ENCODE results near the gene KRTAP5-6.
A peak's percentile ranks its signal among the peaks of the same experiment; 100 is the strongest.

Gene KRTAP5-6, protein sequence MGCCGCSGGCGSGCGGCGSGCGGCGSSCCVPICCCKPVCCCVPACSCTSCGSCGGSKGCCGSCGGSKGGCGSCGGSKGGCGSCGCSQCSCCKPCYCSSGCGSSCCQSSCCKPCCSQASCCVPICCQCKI

DNA sequence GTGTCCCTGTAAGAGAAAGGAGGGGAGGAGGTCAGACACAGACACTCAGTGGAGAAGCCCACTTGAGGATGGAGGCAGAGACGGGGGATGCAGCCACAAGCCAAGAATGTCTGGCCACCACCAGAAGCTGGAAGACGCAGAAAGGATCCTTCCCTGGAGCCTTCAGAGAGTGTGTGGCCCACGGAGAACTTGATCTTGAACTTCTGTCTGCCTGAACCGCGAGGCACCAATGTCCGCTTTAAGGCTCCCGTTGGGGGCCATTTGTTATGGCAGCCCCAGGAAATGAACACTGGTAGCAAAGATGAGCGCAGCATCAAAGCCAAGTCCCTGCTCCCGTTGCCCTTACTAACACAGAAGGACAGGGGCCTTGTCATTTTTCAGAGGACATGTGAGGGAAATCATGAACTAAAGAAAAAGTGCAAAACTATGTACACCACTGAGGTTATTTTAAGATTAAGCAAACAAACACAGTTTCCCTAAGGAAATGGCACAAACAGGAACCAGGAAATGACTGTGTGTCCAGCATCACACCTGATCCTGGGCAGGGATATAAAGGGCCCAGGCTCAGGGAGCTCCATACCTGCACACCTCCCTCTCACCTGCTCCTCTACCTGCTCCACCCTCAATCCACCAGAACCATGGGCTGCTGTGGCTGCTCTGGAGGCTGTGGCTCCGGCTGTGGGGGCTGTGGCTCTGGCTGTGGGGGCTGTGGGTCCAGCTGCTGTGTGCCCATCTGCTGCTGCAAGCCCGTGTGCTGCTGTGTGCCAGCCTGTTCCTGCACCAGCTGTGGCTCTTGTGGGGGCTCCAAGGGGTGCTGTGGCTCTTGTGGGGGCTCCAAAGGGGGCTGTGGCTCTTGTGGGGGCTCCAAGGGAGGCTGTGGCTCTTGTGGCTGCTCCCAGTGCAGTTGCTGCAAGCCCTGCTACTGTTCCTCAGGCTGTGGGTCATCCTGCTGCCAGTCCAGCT is at the start of gene KRTAP5-6:
KRTAP5-6 (plus strand) TSS at position 588 of the 963 bp plus-strand sequence; CDS start at position 639, 51 bp downstream.
- DNase-seq (ENCODE audit: low read depth): no peak

GRCh38 chr11:1647901-1648652 is 48.9 kb upstream of the KRTAP5-6 start:
- DNase-seq (ENCODE audit: low read depth): no peak

GRCh38 chr11:1648653-1649420 is 48.2 kb upstream of the KRTAP5-6 start:
- DNase-seq (ENCODE audit: low read depth): no peak

DNA sequence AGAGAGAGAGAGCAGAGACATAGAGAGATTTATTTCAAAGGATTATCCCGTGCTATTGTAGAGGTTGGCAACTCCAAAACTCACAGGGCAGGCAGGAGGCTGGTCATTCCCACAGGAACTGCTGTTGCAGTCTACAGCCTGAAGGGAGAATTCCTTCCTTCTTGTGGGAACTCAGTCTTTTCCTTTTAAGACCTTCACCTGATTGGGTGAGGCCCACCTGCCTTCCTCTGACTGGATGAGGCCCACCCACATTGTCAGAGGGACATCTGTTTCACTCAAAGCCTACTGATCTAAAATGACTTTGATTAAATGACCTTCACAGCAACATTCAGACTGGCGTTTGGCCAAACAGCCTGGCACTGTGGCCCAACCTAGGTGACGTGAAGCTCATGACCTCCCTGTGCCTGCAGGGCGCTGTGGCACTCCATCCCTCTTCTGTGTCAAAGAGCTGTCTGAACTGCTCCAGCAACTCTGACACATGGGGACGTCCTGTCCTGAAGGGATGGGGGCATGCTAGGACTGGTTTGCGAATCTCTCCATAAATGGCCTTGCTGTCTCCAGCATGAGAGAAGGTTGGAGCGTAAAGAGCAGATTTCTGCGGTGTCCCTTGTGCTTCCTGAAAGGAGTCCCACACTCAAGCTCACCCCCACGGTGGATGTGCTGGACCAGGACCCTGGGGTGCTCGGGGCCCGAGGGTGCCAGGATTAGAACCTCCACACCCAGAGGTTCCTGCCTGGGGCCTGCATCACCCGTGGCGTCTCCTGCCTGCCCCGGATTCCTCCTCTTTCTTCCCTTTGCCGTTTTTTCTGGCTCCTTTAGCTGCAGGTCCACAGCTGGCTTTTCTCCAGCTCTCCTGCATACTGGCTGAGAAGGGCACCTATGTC is 46.7 kb upstream of the KRTAP5-6 start:
- DNase-seq (ENCODE audit: low read depth): no peak

GRCh38 chr11:1650918-1651262 is 46.1 kb upstream of the KRTAP5-6 start:
- no peak for DNase-seq (ENCODE audit: low read depth)

DNA sequence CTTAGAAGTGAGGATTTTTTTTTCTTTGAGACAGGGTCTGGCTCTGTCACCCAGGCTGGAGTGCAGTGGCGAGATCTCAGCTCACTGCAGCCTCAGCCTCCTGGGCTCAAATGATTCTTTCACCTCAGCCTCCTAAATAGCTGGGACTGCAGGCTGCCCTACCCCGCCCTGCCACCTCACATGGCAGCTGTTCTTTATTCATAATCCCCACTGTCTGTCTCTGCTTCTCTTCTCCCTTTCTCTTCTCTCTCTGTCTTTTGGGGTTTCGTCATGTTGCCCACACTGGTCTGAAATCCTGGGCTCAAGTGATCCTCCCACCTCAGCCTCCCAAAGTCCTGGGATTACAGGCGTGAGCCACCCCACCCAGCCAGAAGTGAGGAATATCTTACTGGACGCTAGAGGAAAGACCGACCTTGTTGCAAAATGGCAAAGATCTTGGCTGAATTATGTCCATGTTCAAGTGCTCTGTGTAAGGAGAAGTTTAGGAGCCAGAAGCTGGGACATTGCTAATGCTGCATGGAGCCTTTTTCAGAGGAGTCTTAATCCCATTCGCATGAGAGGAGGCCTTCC is 45.5 kb upstream of the KRTAP5-6 start:
- no peak for DNase-seq (ENCODE audit: low read depth)

GRCh38 chr11:1652026-1652425 is 45.0 kb upstream of the KRTAP5-6 start:
- DNase-seq (ENCODE audit: low read depth): no peak

DNA sequence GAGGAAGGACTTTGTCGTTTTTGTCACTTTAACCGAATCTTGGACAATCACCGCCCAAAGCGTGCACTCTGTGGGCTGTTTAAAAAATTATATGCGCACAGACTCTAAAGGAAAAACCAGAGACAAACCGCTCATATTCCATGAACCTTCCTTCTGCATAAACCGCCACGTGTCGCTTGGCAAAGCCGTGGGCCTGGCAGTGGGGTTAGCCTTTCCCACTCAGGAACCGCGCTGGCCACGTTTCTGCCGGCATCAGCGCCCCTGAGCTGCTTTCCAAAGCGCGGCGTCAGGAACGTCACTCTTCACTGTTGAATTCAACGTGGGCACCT is 44.6 kb upstream of the KRTAP5-6 start:
- DNase-seq (ENCODE audit: low read depth): no peak

DNA sequence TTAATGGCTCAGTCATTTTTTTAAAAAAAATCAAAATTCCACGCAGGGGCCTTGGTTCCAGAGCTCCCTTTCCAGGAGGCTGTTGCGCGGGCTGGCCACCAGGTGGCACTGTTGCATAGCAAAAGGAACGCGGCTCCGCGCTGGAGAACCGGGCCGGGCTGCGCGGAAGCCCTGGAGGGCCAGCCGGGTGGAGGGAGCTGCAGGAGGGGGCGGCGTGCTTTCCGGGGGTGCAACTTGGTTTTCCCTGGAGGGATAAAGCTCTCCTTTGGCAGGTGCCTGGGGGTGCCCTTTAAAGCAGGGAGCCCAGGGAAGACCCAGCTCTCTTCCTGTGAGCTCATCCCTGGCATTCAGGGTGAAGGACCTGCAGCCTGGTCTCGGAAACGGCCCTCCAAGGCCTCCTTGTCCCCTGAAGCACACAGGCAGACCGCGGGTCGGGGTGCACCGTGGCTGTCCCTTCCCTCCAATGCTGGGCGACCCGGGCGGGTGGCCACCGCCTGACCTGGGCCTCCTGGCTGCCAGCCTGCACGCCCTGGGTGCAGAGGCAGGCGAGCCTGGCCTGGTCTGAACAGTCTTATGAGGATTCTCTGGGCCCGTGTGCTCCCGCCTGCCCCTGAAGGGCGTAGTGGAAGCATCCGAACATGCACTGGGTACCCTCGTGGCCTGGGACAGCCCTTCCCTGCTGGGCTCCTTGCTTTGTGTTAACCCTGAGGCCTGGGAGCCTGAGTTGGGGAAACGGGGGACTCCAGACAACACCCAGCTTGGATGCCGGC is 44.0 kb upstream of the KRTAP5-6 start:
- peak; percentile 59 for DNase-seq (ENCODE audit: low read depth)

DNA sequence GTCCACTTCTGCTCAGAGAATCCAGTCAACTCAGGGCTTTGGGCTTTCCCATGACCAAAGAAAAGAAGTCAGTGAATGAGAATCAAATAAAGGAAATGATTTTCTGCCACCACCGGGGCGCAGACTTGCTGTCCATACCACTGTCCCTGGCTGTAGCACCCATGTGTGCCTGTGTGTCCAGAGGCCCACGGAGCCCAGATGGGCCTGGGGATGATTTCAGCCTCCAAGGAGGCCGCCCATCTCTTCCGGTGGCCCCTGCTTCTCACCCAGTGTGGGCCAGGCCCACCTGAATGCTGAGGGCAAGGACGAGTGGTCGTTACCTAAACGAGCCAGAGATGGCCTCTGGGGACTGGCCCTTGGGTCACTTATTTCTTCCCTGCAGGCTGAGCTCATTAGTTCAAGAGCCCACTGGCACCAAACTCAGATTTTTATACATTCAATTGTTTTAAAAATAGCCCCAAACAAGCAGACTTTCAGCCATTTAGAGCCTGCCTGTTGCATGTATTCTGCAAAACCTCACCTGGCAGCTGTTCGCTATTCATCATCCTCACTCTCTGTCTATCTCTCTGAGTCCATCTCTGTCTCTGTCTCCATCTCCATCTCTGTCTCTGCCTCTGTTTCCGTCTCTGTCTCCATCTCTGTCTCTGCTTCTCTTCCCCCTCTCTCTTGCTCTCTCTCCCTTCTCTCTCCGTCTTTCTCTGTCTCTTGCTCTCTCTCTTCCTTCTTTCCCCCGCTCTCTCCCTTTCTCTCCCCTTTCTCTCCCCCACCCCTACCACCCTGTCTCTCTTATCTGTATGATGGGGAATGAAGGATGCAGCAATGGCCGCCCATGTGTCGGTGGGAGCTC is 43.2 kb upstream of the KRTAP5-6 start:
- DNase-seq (ENCODE audit: low read depth): no peak

- no peak for DNase-seq (ENCODE audit: low read depth)
Observed at GRCh38 chr11:1654388-1655167, 42.4 kb upstream of the KRTAP5-6 start.

- no peak for DNase-seq (ENCODE audit: low read depth)
Observed at GRCh38 chr11:1655168-1656060, 41.6 kb upstream of the KRTAP5-6 start.

- DNase-seq (ENCODE audit: low read depth): no peak
Observed at GRCh38 chr11:1656061-1656441, 40.9 kb upstream of the KRTAP5-6 start.

DNA sequence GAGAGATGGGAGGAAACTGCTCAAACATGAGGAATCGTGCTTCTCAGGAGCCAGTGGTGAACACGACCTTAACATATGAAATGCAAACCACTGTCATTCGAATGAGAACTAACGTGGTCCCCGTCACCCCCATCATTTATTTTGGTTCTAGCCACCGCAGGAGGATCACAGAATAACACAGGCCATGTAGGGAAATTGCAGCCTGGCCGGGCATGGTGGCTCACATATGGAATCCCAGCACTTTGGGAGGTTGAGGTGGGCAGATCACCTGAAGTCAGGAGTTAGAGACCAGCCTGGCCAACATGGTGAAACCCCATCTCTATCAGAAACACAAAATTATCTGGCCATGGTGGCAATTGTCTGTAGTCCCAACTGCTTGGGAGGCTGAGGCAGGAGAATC is 40.3 kb upstream of the KRTAP5-6 start:
- no peak for DNase-seq (ENCODE audit: low read depth)

DNA sequence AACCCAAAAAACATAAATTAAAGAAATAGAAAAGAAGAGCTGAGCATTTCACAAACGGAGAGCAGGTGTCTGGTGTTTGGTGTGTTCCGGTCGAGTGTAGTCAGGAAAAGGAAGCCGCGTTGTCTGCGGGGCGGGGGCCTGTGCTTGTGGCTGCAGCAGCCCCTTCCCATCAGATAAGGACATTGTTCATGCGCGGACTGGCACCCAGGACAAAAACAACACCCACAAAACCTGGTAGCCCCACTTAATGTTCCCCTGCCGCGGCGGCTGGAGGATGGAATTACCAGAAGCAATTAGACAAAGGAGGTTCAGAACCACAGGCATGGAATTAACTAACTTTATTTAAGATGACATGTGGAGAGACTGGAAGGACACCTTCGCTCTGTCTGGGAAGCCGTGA is 37.5 kb upstream of the KRTAP5-6 start:
- DNase-seq (ENCODE audit: low read depth): no peak

DNA sequence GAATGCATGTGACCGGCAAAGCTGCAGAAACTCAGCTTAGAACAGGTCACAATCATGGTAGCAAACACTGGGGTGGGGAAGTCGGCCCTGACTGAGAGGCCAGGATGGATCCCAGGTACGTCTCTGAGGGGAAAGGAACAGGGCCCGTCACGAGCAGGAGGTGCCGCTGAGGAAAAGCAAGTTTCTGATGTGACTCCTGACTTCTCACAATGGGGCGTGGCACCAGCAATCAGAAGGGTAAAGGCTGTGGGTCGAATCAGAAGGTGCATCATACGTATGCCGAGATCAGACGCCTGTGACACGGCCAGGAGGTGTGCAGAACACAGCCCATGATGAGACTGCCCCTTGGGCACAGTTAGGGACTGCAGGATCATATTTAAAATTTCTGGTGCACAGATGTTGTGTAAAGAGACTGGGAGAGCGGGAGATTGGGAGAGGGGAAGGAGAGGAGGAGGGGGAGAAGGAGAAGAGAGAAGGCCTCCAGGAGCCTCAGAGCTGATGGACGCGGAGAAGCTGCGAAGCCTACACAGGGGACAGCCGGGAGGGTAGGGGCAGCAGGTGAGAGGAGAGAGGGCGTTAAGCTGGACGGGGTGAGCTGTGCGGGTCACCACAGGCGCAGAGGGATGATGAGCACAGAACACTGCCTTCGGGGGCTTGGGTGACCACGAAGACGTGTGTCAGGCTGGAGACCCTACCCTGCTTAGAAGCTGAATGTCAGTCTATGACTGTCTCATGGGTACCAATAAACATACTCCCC is 36.7 kb upstream of the KRTAP5-6 start:
- DNase-seq (ENCODE audit: low read depth): no peak
